GM21381 (cell line): ENCODE data around the gene PTGES3L.
"Not testable (repeated sequence)": the region's sequence is repeated elsewhere in the genome, so short reads cannot be mapped to it uniquely, and the experiment has no call there.

Experiments used
- ATAC-seq: cut with Tn5 transposase; IDR thresholded peaks from one replicate; pipeline ENCODE4 v1.9.1; 2021; ENCODE audit warnings: mild to moderate bottlenecking, moderate library complexity; ENCODE audit not compliant: unreplicated experiment

The PTGES3L gene

DNA sequence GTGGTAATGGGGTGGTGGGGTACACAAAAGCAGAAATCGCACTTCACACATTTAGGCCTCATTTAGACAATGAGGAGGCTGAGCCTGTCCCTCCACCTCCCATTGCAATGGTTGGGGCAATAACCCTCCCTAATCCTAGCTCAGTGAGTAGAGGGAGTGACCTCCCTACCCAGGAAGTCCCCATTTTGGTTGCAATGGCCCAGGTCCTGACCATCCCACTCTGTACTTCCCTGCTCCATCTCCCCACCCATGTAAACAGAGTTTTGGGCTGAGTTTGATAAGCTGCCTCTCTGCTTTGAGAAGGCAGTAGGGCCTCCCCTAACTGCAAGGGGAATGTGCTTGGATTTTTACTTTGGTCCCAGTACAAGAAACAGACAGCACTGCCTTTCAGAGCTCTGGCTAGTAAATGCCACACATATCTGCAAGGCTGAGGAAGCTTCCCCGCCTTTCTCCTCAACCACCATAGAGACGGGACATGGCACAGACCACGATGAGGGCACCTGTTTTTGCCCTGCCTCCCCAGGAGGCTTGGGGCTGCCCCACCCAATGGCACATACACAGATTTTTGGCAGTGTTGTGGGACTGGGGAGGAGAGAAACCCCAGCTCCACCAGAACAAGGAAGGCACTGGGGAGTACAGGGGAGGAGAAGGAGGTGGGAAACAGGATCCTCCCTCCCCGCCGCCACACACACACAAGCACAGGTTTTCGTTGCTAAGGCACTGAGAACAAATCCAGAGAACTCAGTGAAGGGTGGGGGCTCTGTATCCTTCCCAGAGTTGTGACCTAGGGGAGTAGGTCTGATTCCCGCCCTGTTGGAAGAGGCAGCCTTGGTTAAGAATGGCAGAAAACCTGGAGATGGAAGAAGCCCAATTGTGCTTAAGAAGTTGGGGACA is 35.0 kb upstream of the PTGES3L start:
- no peak for ATAC-seq

DNA sequence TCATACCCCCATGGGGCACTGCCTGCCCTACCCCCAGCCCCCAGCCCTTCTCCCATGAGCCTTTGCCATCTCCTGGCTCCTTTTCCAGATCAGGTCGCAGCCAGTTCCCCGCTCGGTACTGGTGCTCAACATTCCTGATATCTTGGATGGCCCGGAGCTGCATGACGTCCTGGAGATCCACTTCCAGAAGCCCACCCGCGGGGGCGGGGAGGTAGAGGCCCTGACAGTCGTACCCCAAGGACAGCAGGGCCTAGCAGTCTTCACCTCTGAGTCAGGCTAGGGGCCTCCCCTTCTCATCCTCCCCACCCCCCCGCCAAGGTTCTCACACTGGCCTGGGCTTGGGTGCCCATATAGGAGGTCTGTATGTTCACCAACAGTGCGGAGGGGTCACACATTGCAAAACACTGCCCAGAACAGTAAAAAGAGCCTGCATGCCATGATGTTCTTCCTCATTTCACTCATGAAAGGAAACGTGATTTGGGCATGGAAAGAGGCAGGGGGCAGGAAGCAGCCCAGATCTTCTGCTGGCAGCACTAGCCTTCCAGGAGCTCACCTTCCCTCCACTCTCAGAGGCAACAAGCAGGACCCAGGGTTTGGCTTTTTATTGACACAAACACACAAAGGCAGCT is 34.3 kb upstream of the PTGES3L start:
- ATAC-seq: no peak

DNA sequence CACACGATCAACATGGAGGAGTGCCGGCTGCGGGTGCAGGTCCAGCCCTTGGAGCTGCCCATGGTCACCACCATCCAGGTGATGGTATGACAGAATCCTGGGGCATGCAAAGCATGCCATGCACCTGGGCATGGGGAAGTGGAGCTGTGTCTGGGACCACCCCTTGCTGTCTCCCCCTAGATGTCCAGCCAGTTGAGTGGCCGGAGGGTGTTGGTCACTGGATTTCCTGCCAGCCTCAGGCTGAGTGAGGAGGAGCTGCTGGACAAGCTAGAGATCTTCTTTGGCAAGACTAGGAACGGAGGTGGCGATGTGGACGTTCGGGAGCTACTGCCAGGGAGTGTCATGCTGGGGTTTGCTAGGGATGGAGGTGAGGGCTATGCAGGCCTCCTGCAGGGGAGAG is 33.4 kb upstream of the PTGES3L start:
- ATAC-seq: no peak

DNA sequence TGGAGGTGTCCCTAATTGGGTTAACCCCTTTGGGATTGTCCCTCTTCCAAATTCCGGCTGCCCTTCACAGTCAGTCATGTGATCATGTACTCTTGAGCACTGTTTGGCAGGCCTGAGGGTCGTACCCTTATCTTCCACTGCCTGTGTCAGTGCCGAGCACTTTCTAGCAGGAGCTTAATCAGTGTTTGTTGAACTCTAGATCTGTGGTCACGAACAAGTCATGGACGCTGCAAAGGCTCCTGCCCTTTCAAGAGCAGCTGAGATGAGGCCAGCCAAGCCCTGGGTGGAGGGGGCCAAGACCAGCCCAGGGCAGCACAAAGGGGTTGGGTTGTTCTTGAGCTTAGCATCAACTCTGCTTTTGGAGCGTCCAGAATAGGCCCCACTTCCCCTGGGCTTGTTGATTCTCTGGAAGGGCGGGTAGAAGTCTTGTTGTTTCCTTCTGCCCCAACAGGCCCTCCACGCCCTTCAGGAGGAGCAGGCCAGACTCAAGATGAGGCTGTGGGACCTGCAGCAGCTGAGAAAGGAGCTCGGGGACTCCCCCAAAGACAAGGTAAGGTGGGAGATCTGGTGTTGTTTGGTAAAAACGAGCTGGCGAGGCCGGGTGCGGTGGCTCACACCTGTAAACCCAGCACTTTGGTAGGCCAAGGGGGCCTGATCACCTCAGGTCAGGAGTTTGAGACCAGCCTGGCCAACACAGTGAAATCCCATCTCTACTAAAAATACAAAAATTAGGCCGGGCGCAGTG is 32.0 kb upstream of the PTGES3L start:
- no peak for ATAC-seq

DNA sequence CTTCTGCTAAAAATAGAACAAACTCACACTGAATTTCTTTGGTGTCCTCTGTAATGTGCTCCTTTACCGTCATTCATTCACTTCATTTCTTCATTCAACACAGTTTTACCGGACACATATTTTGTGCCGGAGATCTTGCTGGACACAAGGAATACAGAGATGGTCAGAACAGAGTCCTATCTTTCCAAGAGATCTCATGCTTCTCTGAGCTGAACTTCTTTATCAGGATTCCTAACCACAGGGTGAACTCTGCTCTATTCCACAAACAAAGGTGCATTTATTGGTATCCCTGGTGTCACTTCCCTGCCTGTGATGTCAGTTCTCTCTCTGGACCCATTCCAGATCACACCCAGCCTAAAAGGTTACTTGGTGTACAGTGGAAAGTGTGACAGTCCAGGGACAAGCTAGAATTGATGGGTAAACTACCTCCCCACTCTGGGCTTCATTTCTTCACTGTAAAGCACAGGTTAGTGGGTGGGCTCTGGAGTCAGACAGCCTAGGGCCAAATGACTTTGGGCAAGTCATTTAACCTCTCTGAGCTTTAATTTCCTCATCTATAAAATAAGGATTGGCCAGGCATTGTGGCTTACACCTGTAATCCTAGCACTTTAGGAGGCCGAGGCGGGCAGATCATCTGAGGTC is 30.9 kb upstream of the PTGES3L start:
- no peak for ATAC-seq

DNA sequence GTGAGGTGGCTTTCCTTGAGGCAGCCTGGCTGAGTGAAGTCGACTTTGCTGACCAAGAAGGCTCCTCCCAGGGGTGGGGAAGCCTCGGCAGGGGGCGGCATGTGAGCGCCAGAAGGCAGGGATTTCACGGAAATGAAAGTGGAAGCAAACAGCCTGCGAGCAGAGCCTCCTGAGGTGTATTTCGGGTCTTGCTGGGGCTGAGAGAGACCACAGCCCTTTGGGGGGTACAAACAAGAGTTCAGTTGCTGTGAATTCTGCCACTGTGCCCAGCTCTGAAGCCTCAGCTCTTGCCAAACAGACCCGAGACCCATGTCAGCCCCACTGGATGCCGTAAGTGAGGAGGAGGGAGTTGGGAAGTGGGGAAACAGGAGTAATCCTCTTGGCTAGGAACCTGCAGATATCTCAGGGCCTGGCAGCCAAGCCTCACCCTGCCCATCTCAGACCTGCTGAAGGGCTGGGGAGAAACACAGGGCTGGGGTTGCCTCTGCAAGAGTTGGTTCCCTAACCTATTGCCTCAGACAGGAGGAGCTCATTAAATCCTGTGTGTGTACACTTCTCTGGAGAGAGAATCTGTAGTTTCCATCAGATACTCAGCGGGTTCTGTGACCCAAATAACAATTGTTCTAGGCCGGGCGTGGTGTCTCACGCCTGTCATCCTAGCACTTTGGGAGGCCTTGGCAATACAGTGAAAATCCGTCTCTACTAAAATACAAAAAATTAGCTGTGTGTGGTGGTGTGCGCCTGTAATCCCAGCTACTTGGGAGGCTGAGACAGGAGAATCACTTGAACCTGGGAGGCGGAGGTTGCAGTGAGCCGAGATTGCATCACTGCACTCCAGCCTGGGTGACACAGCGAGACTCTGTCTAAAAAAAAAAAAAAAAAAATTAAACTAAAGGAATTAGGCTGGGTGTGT is 27.0 kb upstream of the PTGES3L start, which contains the start of gene IFI35:
IFI35 (plus strand) TSS at position 146 of the 913 bp plus-strand sequence; CDS start at position 310, 164 bp downstream.
- ATAC-seq: peak; percentile 81

DNA sequence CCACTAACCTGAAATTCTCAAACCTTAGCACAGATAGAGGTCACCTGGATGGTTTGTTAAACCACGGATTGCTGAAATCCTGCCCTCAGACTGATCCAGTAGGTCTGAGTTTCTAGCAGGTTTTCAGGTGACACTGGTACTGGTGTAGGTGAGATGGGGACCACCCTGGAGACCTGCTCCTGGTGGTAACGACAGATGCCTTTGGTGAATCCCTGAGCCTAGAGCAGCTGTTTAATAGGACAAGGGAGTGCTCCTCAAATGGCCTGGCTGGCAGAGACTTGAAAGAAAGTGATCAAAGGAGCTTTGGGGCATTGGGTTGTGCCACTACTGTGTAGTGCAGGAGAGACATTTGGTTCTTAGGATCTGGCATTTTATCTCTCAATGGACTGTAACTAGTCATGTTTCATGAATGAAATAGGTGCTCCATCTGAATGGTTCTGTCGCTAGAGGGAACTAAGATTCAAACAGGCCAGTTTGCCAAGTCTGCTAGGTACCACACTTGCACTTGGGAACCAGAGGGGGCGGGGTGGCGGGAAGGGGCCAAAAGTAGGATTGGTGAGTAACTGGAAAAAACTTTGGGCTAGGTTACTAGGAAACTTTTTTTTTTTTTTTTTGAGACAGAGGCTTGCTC is 23.8 kb upstream of the PTGES3L start:
- ATAC-seq: no peak

DNA sequence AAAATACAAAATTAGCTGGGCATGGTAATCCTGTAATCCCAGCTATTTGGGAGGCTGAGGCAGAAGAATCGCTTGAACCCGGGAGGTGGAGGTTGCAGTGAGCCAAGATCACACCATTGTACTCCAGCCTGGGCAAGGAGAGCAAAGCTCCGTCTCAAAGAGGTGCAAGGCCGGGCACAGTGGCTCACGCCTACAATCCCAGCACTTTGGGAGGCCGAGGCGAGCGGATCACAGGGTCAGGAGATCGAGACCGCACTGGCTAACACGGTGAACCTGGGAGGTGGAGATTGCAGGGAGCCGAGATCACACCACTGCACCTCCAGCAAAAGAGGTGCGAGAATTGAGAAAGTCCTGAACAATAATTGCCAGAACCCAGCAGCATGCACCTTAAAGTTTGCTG is 21.0 kb upstream of the PTGES3L start:
- ATAC-seq: not testable (repeated sequence)

DNA sequence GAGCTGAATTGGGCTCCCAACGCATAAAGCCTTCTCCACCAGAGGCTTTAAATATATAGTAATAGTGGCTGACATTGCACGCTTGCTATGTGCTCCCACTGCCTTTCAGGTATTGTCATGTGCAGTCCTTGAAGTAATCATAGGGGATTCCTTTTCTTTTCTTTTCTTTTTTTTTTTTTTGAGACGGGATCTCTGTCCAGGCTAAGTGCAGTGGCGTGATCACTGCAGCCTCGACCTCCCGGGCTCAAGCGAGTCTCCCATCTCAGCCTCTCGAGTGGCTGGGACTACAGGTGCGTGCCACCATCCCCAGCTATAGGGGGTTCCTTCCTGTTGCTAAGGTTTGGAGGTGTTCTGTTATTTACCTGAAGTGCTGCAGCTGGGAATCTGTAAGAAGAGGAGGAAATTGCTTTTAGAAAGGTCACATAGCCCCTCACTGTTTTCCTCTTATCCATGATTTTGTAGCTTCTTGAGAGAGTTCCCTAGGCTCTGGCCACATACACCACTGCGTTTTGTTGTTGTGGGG is 19.2 kb upstream of the PTGES3L start:
- no peak for ATAC-seq

DNA sequence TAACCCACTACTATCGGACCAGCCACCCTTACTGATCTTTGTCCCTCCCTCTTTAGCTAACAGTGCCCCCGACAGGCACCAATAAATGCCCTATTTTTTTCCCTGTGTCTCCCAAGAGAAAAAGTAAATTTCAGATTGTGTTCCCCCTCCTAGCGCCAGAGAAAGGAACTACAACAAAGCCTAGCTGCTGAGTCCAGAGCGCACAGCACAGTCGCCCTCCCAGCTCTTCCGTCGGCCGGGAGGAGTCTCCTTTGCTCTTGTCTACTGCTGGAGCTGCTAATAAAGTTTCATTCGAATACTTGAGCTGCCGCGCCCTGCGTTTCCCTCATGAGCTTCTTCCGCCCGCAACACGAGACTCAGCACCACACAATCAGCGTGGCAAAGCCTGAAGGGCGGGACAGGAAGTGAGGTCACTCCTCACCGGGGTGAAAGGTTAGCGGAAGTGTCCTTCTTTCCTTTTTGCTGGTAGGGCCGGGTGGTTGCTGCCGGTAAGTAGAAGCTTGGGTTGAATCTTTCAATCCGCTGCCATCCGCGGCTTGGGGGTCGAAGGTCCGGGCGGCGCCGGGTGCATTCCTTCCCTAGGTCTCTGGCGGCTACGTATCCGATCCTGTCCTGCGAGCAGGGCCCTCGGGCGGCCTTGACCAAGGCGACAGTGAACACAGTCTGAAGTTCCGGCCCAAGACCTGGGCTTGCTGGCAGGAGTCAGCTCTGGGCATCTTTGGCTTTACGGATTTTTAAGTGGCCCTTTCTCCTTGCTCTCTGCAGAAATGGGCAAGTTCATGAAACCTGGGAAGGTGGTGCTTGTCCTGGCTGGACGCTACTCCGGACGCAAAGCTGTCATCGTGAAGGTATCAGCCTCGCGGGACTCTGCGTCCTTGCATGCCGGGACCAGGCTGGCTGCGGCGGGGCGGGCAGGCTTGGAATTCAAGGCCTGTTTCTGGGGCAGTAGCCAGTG is 18.4 kb upstream of the PTGES3L start, which contains the start of gene RPL27:
RPL27 (plus strand) TSS at position 436 of the 955 bp plus-strand sequence; CDS start at position 768, 332 bp downstream.
- peak; percentile 94 for ATAC-seq

DNA sequence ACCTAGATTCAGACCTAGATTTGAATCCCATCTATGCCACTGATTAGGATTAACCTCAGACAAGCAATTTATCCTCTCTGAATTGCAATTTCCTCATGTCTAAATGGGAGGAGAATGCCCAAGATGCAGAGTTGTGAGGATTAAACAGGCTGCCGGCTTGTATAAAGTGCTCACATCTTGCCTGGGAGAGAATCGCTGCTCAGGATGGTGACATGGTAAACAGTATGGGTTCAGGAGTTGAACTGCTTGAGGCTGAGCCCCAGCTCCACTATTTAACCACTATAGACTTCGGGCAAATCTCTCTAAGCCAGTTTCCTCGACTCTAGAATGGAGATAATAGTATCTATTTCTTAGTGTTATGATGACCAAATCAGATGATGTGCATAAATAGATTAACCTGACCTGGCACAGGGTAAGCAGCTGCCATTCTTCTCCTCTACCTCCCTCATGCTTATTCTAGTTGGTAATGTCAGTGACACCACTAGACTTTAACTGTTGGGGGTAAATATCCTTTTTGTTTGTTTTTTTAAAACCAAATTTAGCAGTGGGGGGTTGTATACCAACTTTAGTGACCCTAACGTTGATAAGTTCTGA is 17.6 kb upstream of the PTGES3L start:
- no peak for ATAC-seq

DNA sequence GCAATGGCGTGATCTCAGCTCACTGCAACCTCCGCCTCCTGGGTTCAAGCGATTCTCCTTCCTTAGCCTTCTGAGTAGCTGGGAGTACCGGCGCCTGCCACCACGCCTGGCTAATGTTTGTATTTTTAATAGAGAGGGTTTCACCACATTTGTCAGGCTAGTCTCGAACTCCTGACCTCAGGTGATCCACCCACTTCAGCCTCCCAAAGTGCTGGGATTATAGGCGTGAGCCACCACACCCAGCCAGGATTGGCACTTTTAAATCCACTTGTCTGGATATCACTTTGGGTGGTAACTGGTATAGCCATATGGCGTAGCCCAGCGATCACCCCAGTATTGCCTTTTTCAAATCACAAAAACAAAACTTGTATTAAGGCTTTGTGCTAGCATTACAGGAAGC is 14.0 kb upstream of the PTGES3L start:
- ATAC-seq: not testable (repeated sequence)

DNA sequence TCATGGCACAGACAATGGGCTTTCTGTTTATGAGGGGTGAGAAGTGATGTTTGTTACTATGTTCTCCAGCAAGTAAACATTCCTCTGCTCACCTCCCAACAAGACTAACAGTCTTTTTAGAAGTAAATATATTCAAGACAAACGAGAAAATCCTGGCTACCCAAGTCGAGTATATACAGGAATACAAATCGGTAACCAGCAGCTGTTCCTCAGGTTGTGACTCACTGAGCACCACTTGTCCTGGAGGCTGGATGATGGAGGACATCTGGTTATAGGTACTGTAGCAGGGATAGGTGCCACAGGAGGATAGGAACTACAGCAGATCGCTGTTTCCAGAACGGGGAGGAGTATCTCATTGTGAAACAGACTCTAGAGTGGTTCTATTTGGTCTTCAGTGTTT is 13.0 kb upstream of the PTGES3L start:
- ATAC-seq: no peak

DNA sequence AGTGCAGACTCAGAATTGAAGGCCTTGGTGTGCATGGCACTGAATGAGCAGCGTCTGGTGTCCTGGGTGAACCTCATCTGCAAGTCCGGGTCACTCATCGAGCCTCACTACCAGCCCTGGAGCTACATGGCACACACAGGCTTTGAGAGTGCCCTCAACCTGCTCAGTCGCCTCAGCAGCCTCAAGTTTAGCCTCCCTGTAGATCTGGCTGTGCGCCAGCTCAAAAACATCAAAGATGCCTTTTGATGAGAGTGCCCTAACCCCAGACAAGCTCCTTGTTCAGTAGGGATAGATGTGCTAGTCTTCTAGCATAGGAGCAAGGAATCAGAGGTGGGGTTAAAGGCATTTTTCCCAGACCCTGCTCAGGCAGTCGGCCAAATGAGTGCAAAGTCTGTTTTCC is 11.6 kb upstream of the PTGES3L start:
- ATAC-seq: no peak

DNA sequence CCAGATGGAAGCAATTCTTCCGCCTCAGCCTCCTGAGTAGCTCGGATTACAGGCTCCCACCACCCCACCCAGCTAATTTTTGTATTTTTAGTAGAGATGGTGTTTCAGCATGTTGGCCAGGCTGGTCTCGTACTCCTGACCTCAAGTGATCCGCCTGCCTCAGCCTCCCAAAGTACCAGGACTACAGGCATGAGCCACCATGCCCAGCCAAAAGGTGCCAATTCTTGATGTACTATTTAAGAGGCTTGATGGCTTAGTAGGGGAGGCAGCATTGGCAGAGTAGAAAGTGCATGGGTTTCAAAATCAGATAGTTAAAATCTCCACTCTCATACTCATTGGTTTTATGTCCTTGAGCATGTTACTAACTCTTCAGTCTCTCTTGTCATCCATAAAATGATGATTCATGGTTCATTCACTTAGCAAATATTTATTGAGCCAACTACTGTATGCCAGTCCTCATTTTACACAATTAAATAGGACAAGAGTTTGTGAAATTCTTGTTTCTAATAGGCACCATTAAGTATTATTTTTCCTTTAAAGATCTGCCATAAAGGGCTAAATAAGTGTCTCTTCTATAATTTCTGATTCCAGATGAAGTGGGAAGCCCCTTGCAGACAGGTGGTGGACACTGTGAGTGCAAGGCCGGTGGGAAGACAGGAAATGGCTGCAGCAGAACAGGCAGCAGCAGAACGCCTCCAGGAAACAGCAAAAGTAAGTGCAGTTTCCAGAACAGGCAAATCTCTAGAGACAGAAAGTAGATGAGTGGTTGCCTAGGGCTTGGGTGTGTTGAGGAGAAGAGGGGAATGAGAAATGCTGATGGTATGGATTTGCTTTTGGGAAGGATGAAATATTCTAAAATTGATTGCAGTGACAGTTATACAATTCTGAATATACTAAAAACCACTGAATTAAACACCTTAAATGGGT is 10.1 kb upstream of the PTGES3L start:
- ATAC-seq: no peak

DNA sequence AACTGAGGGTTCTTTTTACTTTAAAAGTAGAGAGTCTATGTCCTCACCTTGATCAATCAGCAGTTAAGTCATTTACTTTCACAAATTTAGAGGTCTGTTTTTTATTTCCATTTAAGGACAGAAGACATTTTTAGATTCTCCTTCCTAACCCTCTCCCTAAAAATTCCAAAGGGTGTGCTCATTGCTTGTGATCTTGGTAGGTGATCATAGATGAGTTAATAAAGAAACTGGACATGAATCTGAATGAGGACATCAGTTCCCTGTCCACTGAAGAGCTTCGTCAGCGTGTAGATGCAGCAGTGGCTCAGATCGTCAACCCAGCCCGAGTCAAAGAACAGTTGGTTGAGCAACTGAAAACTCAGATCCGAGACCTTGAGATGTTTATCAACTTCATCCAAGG is 9.3 kb upstream of the PTGES3L start:
- ATAC-seq: no peak

DNA sequence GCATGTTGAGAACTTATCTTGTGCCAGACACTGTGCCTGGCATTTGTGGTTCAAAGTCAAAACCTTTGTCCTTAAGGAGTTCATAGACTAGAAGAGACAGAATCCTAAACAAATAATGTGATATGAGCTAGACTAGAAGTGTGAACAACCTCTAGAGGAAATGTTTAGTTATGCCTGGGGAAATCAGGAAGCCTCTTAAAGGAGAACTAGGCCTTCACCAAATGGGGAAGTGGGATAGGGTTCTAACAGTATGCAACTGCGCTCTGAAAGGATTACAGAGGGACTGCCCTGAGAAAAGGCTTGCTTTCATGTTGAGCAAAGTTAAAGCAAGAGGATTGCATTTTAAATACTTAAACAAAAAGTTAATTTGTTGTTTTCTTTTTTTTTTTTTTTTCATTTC is 5.3 kb upstream of the PTGES3L start:
- no peak for ATAC-seq
